ENCODE data around the gene PLXND1.

PLXND1 gene

DNA sequence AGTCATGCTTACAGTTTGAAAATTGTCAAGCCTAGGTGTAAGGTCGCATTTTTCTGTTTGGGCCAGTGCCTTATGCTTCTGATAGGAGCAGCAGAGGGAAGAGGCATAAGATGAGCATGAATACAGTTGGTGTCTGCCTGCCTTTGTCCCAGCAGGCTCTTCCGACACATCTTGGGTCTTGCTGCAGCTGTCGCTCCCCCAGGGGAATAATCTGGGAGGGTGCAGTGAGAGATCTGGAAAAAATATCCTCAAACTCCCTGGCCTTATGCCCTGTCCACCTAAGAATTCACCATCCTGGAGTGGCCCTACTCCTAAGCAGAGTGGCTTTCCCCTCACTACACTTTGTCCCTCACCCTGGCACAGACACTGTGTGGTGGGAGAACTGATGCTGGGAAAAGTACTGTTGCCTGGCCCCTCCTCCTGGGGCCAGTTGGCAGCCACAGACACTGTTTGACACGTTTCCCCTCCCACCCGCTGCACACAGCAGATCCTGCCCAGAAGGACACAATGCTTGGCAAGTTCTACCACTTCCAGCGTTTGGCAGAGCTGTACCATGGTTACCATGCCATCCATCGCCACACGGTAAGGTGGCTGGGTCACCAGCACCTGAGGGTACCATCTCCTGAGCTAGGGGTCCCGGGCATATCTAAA, 99.2 kb downstream of the PLXND1 start:
- TF ChIP-seq, protein P1, sequence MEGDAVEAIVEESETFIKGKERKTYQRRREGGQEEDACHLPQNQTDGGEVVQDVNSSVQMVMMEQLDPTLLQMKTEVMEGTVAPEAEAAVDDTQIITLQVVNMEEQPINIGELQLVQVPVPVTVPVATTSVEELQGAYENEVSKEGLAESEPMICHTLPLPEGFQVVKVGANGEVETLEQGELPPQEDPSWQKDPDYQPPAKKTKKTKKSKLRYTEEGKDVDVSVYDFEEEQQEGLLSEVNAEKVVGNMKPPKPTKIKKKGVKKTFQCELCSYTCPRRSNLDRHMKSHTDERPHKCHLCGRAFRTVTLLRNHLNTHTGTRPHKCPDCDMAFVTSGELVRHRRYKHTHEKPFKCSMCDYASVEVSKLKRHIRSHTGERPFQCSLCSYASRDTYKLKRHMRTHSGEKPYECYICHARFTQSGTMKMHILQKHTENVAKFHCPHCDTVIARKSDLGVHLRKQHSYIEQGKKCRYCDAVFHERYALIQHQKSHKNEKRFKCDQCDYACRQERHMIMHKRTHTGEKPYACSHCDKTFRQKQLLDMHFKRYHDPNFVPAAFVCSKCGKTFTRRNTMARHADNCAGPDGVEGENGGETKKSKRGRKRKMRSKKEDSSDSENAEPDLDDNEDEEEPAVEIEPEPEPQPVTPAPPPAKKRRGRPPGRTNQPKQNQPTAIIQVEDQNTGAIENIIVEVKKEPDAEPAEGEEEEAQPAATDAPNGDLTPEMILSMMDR (IDR thresholded peaks at IDR 0.05; ENCODE audit: low read depth, low read length, missing control alignments) = no peak
- no peak for DNase-seq (ENCODE audit: extremely low read depth, low read depth)
- H3K4me3 ChIP-seq (replicated peaks; ENCODE audit: low read depth, low read length) = no peak overlapping the region

DNA sequence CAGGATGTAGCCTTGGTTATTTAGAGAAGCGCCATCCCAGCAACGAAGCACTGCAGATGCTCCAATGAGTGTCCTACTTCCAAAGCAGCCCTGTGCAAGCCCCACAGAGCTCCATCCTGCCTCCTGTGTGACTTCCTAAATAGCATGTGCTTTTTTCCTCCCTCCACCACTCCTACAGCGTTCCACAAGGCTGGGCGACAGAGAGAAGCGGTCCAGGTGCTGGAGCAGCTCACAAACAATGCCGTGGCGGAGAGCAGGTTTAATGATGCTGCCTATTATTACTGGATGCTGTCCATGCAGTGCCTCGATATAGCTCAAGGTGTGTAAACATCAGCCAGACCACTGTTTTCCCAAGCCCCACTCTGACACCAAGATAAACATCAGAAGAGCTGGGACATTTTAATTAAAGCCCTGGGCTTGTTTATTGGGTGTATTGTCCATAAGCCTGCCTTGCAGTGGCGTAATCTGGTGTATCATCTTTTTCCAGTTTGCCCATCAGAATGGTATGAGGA, 100.2 kb downstream of the PLXND1 start:
- no peak overlapping the region for H3K4me3 ChIP-seq (replicated peaks; ENCODE audit: low read depth, low read length)
- DNase-seq (ENCODE audit: extremely low read depth, low read depth) = no peak
- TF ChIP-seq, protein P1 (IDR thresholded peaks at IDR 0.05; ENCODE audit: low read depth, low read length, missing control alignments) = no peak

DNA sequence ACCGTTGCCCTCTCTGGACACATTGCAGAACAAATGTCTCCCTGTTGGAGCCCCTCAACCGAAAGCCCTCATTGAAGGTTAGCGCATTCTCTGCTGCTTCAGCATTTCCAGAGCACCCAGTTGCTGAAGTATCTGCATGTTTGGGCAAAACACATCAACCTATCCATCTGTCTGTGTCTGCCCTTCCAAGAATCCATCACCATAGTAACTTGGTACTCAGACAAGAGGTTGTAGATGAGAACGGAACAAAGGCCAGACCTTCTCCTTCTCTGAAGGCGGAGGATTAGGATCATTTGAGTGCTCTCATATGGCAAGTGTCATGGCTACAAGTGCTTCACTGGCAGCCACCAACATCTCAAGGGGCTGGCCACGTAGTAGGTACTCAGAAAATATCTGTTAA, 101.1 kb downstream of the PLXND1 start:
- no peak overlapping the region for H3K4me3 ChIP-seq (replicated peaks; ENCODE audit: low read depth, low read length)
- DNase-seq (ENCODE audit: extremely low read depth, low read depth) = no peak

More for the DNA sequence above, 101.1 kb downstream of the PLXND1 start:
- TF ChIP-seq, protein P1 (IDR thresholded peaks at IDR 0.05; ENCODE audit: low read depth, low read length, missing control alignments) = no peak
